Activated CD4-positive, CD25-positive, alpha-beta regulatory T cell treated with anti-CD3 and anti-CD28 coated beads, Interleukin-2, amount 50 U/mL, for 24 hours (primary cell): ENCODE data around the gene MEGF6.

ENCODE experiments used
- ATAC-seq, 2 donors: fragments of 150-1000 bp; cut with Tn5 transposase; one replicate each; pipeline ENCODE4 v1.10.0; 2021; ENCODE audit warnings: mild to moderate bottlenecking in 1 of 2, moderate library complexity in 1 of 2

MEGF6 gene

DNA sequence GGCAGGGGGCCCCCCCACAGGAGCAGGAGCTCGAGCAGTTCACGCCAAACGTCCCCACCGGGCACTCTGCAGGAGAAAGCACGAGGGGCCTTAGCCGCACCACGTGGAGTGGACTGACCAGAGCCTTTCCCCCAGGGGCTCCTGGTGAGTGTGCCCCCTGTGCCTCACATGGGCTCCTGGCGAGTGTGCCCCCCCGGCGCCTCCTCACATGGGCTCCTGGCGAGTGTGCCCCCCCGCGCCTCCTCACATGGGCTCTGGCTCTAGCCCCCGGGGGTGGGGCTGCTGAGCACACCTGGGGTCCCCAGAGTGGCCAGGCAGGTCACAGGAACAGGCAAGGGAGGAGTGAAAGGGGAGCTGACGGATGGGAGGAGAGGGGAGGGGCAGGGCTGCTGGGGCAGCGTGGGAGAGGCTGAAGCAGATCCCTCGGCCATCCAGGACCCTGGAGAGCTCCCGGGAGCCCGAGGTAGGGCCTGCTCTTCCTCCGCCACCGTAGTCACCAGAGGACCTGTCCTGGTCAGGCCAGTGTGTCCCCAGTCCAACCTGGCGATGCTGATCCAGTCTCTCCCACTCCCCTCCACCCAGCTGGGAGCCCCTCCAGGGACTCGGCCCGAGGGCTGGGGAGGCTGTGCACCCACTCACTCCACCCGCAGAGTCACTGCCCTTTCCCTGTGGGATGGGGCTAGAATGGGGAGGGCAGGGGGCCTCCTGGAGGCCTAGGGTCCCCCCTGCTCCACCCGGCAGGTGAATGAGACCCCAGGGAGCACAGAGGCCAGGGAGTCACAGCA lies 109.3 kb downstream of the MEGF6 start:
- peak in 1 of 2 donors; percentile 52 for ATAC-seq

DNA sequence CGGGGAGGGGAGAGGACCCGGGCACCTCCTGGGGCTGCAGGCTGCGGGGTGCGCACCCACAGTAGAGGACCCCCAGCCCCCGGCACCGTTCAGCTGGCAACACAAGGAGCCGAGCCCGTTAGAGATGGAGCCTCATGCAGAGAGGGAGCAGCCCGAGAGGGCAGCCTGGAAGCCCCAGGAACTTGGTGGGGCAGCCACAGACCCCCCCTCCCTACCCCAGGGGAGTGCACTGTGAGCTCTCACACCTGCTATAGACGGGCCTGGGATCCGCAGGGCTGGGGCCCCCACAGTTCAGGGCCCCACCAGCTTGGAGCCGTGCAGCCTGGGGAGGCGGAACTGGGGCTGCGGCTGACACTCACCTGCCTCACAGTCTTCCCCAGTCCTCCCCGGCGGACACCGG lies 109.9 kb downstream of the MEGF6 start:
- no peak for ATAC-seq

DNA sequence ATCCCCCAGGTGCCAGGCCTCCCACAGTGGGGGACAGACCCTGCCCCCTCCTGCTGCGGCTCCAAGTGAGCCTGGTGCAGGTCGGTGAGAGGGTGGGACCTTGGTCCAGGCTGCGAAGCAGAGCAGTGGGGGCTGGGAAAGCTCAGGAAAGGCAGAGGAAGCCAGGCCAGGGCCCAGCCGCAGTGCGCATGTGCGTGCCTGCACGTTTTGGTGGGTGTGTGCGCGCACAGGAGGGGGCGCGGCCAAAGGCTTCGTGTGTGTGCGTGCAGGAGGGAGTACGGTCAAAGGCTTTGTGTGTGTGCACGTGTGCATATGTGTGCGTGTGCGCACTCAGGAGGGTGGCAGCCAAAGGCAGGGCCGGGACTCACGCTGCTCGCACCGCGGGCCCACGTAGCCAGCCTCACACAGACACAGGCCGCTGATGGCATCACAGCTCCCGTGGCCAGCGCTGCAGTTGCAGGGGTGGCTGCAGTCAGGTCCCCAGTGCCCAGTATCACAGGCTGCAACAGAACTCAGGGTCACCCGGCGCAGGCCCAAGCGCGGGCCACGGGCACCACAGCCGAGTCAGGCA lies 111.0 kb downstream of the MEGF6 start:
- no peak for ATAC-seq

DNA sequence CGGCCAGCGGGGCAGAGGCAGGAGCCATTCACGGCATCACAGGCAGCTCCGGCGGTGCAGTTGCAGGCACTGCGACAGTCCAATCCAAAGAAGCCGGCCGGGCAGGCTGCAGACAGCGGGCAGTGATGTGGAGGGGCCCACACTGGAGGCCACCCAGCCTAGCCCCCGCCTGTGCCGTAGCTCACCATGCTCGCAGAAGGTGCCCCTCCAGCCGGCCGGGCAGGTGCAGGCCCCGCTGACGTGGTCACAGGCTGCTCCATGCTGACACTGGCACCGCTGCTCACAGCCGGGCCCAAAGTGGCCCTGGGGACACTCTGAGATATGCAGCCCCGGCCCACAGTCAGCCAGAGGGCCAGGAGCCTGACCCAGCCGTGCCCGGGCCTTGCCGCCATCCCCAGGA lies 111.7 kb downstream of the MEGF6 start:
- no peak for ATAC-seq

DNA sequence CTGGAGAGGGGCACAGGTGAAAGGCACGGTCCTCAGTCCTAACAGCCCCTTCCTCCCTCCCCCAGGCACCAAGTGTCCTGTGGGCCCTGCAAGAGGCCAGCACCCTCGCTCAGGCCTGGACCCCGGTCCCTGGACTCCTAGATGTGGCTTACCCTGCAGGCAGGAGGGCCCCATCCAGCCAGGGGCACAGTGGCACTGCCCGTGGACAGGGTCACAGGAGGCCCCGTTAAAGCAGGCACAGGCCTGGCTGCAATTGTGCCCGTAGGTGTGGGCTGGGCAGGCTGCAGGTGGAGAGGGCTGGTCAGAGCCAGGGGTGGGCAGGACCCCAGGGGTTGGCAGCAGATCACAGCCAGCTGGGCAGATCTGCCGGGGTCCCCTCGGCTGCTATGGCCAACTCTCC lies 112.3 kb downstream of the MEGF6 start:
- ATAC-seq, result no peak

DNA sequence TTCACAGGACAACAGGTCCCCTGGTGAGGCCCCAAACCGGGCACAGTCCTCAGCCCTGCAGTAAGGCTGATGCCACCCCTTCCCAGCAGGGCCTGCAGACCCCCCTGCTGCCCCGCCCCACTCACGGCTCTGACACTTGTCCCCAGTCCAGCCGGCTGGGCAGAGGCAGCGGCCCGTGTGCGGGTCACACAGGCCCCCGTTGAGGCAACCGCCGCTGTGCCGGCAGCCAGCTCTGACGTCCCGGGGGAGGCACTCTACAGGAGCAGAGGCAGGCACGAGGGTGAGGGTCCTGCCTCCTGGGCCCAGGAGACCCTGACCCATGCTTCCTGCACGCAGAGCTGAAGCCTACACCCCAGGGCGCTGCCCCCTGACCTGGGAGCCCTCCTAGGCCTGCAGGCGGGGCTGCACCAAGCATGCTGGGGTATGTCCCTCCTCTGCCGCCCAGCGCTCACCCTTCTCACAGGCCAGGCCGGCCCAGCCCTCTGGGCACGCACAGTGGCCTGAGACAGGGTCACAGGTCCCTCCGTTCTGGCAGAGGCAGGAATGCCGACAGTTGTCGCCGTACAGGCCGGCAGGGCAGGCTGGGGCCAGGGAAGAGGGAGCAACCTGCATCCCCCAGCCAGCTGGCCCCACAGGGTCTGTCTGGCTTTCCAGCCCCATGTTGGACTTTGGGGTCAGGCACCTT lies 112.9 kb downstream of the MEGF6 start:
- ATAC-seq, result no peak

DNA sequence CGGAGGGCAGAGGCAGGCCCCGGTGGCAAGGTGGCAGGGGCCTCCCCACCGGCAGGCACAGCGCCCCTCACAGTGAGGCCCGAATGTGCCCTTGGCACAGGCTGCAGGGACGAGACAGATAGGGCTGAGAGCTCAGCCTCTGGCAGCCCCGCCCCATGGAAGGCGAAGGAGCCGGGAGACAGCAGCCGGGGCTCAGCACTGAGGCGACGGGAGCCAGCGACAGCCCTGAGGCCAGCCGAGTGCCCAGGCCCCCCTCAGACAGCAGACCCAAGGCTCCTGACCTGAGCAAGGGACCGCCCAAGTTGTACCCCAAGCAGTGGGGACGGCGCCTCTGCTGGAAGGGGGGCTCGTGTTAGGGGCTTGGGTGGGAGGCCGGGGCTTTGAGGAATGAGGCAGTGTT lies 113.8 kb downstream of the MEGF6 start:
- no peak for ATAC-seq

DNA sequence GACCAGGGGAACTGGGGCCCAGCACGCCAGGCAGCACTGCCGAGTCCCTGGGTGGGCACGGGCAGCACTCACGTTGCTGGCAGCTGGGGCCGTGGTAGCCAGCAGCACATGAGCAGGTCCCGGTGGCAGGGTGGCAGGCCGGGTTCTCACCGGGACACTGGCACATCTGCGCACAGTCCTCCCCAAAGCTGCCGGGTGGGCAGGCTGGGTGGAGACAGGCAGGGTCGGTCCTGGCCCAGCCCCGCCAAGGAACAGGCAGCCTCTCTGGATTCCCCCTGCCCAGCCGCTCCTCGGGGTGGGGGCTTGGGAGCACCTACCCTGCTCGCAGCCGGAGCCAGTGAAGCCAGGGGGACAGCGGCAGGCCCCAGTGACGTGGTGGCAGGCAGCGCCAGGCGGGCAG lies 114.4 kb downstream of the MEGF6 start:
- ATAC-seq, result no peak

DNA sequence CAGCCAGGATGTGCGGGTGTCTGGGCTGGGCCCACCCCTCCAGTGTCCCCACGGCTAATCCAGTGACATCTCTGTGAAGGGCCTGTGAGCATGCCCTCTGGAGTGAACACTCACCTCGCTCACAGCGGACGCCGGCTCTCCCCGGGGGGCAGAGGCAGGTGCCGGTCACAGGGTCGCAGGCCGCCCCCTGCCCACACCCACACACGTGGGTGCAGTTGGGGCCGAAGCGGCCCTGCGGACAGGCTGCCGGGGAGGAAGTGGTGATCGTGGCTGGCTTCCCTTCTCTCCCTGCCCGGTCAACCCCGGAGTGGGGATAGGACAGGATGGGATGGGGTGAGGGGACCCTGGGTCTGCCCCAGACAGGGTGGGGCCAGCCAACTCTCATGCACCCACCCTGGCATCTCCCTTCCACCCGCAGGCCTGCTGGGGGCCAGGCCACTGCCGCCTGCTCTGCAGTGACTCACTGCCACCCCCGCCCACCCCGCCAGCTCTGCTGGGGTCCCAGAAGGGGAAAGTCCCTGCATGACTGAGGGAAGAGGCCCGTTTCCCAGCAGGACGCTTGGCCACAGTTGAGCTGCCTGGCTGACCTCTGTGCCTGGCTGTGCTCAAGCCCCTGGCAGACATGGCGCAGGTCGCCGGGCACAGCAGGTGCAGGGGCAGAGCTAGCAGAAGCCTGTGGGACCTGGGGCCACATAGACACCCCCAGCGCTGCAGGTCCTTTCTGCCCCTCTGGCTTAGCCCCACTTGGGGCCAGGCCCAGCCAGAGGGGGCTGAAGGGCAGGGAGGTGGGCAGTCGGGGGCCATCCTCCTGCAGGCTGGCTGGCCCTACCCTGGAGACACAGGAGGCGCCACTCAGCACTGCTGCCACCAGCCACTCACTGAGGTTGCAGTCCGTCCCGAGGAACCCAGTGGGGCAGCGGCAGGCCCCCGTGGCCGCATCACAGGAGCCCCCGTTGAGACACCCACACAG lies 115.2 kb downstream of the MEGF6 start:
- ATAC-seq, result no peak

DNA sequence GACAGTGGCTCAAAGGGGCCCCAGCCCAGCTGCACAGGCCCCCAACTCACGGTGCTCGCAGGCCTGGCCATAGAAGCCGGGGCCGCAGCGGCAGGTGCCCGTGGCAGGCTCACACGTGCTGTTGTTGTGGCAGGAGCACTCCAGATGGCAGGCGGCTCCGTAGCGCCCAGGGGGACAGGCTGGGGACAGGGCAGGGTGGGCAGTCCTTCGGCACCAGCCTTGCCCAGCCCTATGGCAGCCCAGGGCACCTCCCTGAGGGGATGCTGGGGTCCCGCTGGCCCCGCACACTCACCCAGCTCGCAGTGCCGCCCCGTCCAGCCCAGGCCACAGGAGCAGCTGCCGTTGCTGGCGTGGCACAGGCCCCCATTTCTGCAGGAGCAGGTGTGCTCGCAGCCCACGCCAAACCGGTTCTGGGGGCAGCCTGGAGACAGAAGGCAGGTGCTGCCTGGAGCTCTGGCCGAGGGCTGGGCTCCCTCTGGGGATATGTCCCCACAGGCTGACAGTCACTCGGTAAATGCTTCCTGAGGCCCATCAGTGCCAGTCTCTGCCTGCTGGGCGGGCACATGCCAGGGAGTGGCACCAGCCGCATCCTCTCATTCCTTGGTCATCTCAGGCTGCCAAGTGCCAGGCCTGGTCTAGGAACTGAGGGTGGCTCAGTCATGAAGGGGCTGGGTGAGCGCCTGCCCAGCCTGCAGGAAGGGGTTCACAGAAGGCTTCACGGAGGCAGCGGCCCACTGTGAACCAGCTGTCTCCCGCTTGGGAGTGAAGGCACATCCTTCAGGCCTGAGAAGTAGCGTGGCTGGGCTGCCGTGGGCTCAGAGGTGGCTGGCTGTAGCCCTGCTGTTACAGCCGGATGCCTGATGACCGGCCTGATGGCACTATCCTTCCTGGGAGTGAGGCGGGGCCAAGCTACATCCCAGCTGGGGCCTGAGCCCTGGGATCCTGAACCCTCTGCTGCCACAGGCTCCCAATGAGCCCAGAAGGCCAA lies 116.7 kb downstream of the MEGF6 start:
- ATAC-seq, result no peak

DNA sequence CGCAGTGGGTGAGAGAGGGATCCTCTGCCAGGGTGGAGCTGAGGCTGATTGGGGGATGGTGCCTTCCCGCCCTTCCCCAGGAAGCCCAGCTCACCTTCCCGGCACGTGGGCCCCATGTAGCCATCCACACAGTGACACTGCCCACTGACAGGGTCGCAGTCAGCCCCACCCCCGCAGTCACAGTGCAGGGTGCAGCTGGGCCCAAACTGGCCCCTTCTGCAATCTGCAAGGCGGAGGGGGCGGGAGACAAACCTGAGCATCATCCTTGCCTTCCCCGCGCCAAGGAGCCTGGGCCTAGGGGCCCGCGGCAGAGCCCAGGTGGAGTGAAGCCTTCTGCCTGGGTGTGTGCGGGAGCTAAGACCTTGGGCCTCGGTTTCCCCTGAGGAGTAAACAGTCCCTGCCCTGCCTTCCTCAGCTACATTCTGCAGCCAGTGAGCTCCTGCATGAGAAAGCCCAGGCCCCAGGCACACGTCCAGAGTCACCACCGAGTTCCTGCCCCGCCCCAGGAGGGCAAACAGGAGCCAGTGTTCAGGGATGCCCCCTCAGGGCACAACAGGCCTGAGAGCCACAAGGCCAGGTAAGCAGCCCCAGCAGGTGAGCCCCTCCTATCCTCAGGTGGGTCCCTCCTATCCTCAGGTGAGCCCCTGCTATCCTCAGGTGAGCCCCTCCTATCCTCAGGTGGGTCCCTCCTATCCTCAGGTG lies 118.6 kb downstream of the MEGF6 start:
- no peak for ATAC-seq

DNA sequence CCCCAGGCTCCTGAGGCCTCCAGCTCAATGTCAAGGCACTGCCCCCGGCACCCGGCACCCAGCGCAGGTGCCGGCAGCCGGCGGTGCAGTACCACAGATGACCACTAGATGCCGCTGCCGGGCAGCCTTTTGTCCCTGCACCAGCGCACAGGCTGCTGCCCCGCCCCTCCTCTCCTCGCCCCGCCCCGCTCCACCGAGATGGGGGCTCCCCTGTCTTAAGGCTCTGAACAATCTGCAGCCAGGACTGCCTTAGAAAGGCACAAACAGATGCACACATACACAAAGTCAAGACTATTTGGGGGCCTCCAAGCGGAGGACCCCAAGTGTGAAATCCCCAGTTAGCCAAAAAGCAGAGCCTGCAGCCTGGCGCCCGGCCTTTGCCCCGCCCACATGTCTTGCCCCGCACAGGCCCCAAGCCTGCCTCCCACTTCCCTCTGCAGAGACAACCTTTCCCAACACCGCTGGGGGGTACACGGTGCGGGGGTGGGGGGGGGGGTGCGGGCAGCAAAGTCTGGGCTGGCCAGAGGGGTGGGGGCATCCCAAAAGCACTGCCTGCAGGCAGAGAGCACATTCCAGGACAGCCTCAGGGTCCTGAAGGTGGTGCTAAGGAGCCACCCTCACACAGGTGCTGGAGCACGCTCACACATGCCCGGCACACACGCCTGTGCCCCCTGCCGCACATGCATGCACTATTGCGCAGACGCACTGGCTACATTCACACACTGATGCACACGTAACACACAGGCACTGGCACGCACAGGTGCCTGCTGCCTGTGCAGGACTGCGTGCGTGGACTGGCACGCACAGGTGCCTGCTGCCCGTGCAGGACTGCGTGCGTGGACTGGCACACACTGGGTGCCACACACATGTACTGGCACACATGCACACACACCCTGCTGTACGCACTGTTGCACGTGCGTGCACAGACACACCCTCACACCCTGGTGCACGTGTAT lies 119.7 kb downstream of the MEGF6 start:
- peak; percentile 85 to 92 for ATAC-seq

DNA sequence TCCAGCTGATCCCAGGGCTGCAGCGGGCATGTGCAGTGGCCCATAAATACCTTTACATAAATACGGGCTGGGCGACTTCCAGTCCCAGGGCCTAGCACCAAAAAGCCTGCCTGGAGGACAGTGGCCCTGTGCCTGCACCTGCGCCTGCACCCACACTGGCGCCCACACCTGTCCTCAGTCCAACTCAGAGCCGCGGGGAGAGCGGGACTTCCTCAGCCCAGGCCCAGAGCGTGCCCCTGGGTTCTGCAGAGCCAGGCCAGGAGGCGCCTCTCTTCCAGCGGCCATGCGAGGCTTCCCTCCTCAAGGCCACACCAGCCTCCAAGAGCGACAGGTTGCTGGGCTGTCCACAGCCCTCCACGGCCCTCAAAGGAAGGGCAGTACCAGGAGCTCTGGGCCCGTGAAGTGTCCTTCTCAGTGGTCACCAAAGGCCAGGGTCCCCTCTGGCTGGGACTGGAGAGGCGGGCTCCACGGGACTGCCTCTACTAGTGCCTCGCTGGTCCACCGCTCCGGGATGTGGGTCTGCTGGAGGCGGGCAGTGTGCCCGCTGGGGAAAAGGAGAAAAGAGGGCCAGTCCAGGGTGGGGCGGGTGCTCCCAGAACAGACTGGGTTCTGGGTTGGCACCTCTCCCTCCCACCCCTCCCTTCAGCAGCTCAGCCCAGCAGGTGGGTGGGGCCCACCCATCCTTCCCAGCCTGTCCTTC lies 121.1 kb downstream of the MEGF6 start:
- no peak for ATAC-seq

DNA sequence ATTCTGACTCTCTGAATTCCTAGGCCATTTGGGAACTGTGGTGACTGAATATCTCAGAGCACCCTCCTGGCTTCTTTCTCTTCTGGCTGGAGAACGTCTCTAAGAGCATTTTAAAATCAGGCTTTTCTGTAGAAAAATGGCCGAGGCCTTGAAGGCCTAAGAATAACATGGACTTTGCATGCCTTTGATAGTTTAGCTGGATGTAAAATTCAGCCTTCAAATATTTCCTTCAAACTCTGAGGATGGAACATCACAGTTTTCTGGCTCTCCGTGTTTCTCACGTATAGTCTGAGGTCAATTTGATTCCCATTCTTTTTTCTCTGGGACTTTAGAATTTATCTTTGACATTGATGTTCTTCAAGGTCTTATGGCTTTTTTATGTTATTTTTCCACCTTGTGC lies 122.9 kb downstream of the MEGF6 start:
- no peak for ATAC-seq

DNA sequence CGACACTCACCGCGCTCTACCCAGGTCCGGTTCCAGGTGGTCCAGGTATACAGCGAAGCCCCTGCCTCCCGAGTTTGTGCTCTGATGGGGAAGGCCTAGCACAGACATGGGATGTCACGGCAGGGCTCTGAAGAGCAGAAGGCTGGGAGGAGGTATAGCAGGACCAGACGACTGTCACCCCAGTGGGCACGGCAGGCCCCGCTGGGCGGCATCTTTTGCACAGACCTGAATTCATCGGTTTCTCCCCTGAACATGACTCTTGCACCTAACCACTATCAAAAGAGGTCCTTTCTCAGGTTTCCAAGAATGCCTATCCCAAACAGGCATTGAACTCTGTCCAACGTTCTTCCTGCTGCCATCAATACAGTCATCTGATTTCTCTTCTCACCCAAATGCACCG lies 126.3 kb downstream of the MEGF6 start:
- ATAC-seq, result no peak

DNA sequence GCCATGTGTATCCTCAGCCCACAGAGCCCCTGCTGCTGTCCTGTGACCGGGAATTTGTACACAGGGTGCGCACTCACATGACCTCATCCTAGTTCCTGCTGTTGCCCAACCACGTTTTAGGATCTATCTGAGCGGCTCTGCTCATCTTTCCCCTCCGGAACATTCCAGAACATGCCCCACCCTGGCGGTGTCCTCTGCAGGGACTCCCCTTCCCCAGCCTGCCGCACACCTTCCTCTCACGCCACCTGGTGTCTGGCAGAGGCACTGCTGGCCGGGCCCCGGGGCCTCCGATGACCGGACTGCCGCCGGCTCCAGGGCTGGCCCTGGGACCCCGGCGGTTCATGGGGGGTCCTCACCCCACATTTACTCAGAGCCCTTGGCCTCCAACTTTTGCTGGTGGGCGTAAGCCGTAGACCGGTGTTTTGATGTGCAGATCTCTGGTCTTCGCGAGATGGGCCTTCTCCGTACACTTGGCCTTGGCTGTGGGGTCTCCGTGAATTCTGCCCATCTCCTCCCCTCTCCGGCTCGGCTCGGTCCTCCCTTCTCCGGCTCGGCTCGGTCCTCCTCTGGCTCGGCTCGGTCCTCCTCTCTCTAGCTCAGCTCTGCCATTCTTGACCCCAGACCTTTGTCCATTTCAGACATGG lies 127.4 kb downstream of the MEGF6 start:
- ATAC-seq, result peak in 1 of 2 donors; percentile 20

DNA sequence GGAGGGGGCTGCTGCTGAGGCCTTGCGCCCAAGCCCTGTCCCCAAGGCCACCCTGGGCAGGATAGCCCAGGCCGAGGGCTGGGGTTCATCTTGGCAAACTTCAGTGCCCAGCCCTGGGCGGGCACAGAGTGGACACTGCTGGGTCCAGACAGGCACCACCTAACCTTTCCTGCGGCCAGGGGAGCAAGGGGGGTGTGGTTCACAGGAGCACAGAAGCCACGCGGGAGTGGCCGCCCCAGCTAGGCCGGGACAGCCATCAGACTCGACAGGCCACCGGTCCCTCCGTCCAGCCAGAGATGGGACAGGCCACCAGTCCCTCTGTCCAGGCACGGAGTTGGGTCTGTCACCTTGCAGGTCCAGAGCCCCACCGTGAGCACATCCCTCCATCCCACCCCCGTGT lies 127.9 kb downstream of the MEGF6 start:
- ATAC-seq, result no peak

DNA sequence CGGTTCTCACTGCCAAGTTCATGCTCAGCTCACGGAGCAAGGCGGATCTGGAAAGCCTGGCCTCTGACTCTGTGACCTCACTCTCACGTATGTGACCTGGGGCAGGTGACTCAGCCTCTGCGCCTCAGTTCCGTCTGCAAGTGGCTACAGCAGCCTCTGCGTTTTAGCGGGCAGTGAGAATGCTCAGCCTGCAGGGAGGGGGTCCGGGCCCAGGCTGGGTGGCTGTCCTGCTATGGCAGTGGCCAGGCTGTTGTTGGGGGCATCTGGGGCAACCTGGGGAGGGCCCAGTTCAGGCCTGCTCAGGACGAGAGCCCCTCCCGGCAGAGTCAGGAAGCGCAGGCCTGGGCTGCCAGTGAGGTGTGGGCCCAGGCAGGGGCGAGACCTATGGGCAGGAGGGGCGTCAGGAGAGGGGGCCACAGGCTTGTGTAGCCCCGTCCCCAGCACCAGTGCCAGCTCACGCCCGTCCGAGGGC lies 128.9 kb downstream of the MEGF6 start:
- ATAC-seq, result peak in 1 of 2 donors; percentile 24
